Suprapubic skin (tissue), 3 donors: ENCODE measurements around the gene OR4K5.

ENCODE experiments used
- CTCF ChIP-seq, 2 donors: fragments of 200-600 bp in 1 of 2; fragments of 450-650 bp in 1 of 2; sonication (generic) in 1 of 2; IDR thresholded peaks; one replicate each; pipeline ENCODE4 v1.5.1; 2016 to 2019; ENCODE audit warnings: antibody characterized with exemption in 2 of 2, mild to moderate bottlenecking in 1 of 2, moderate library complexity in 1 of 2
- POLR2A ChIP-seq, 2 donors: fragments of 450-650 bp; IDR thresholded peaks; one replicate each; pipeline ENCODE4 v1.6.1; 2017; ENCODE audit warnings: antibody characterized with exemption in 2 of 2, mild to moderate bottlenecking in 2 of 2, moderate library complexity in 2 of 2

GRCh38 chr14:19895282-19895681, 25.1 kb upstream of the OR4K5 start:
- TF ChIP-seq POLR2A (IDR thresholded peaks at IDR 0.05), result no peak
- no peak for TF ChIP-seq CTCF (IDR thresholded peaks at IDR 0.05)
